ENCODE results near the gene SLC45A1. TPM values are rescaled to one million over a fixed set of nuclear protein-coding genes. Genes with fewer than 3 reads are reported as not detected.

The SLC45A1 gene
- total and polyA plus RNA-seq, 2 of the 4 experiments (the other 2 are of a cell fraction) = 0.72 to 3.9 TPM

GRCh38 chr1:8344893-8345507, 27.1 kb downstream of the SLC45A1 start:
- Histone ChIP-seq H3K18ac (ENCODE audit: low read depth, low read length) (no peak overlapping the region), H3K4me1 (ENCODE audit: control insufficient read depth, insufficient read depth, low read length) (peaks cover 17% of the 10 kb centered on the region), H4K5ac (ENCODE audit: low read depth, low read length) (no peak overlapping the region), H2AK5ac (ENCODE audit: low read depth, low read length) (peak overlapping the region; percentile 95), H3K27ac (ENCODE audit: insufficient read depth, low read length) (no peak overlapping the region), H3K23ac (ENCODE audit: low read depth, low read length) (no peak overlapping the region), H3K9ac (ENCODE audit: low read depth, low read length) (no peak overlapping the region), H2BK15ac (ENCODE audit: low read depth, low read length) (peak overlapping the region; percentile 87), H4K20me1 (ENCODE audit: insufficient read depth, low read length) (no peaks in the 10 kb centered on the region), H4K91ac (ENCODE audit: insufficient read depth, low read depth, low read length) (peak overlapping the region; percentile 61), H3K4ac (ENCODE audit: low read depth, low read length) (peak overlapping the region; percentile 60), H3K4me2 (ENCODE audit: low read depth, low read length) (no peak overlapping the region), H3K56ac (ENCODE audit: extremely low read depth, insufficient read depth, low read length) (no peak overlapping the region), H2AFZ (replicated peaks; ENCODE audit: low read length, poor library complexity) (peak overlapping the region; percentile 14), H3K79me1 (ENCODE audit: low read depth in 1 of 2, low read length in 2 of 2) (0 out of 4 replicates have a peak, but pooled peaks cover 0 to 3% of the 10 kb centered on the region in 2 experiments), H3K9me3 (ENCODE audit: control insufficient read depth, insufficient read depth, low read length) (no peaks in the 10 kb centered on the region), H3K9me1 (ENCODE audit: insufficient read depth, low read length) (peaks cover 12% of the 10 kb centered on the region), H2AK9ac (replicated peaks; ENCODE audit: low read depth, low read length, poor library complexity) (peak overlapping the region; percentile 75), H3K36me3 (ENCODE audit: control insufficient read depth, insufficient read depth, low read length) (no peaks in the 10 kb centered on the region), H3K14ac (replicated peaks; ENCODE audit: low read depth, low read length) (no peak overlapping the region), H2BK20ac (ENCODE audit: low read depth, low read length) (peak overlapping the region; percentile 49; the same call in 1 of the 2 replicates), H3K27me3 (ENCODE audit: control insufficient read depth, insufficient read depth, low read length) (no peaks in the 10 kb centered on the region), H2BK120ac (ENCODE audit: low read depth, low read length) (peak overlapping the region; percentile 60), H3K4me3 (ENCODE audit: insufficient read depth, low read depth, low read length) (no peak overlapping the region), H4K8ac (ENCODE audit: low read depth in 2 of 2, low read length in 2 of 2) (no peak overlapping the region), H2BK5ac (ENCODE audit: low read depth, low read length, poor library complexity, severe bottlenecking) (peak overlapping the region; percentile 48)
- 95 to 100% methylated on average over 2 to 9 of the region's 10 CpGs for WGBS, 2 experiments (ENCODE audit: extremely low coverage in 2 of 2, insufficient read length in 1 of 2)
- BruUV-seq (replicated peaks) = no TSS peak
- TF ChIP-seq MAFK (IDR thresholded peaks at IDR 0.05; ENCODE audit: low read depth, low read length) (no peak), MAZ (IDR thresholded peaks at IDR 0.05; ENCODE audit: borderline replicate concordance, low read depth, low read length) (no peak), BHLHE40 (IDR thresholded peaks at IDR 0.05; ENCODE audit: low read depth, low read length) (no peak), USF2 (IDR thresholded peaks at IDR 0.05; ENCODE audit: low read depth, low read length) (no peak), MXI1 (IDR thresholded peaks at IDR 0.05; ENCODE audit: borderline replicate concordance, low read depth, low read length) (no peak), NFE2L2 (IDR thresholded peaks at IDR 0.05; ENCODE audit: low read depth, low read length) (no peak), CHD1 (IDR thresholded peaks at IDR 0.05; ENCODE audit: low read depth, low read length) (no peak), CTCF (conservative IDR thresholded peaks at IDR 0.05; ENCODE audit: low read depth, low read length) (no peak)
- intact Hi-C loops (cut with micrococcal nuclease) = no loop called here
- CTCF ChIA-PET = no interaction called here
- POLR2A ChIA-PET (ENCODE audit: unreplicated experiment) = no interaction called here
- in situ Hi-C loops (cut with MboI; ENCODE audit: low sequenced_read_pairs) = no loop called here
- ATAC-seq (ENCODE audit: low read depth) = no peak
- dilution Hi-C loops (cut with HindIII; ENCODE audit: low sequenced_read_pairs, unreplicated experiment) = no loop called here
- DNase-seq = no peak

Measured in IMR-90 (cell line).